LNCaP clone FGC (cell line): Measurements from ENCODE around the gene PDE4D.

ENCODE experiments used
- DNase-seq: peaks from one replicate; pipeline ENCODE4 v3.0.0-alpha.2; 2011; ENCODE audit warnings: low read depth
- H3K4me3 ChIP-seq: 2 replicates; pipeline ENCODE4 v1.5.1; 2011; ENCODE audit warnings: mild to moderate bottlenecking, low read depth, low read length, control low read depth
- CTCF ChIP-seq: IDR thresholded peaks from 2 replicates; pipeline ENCODE4 v1.5.1; 2012; ENCODE audit warnings: mild to moderate bottlenecking; ENCODE audit not compliant: control insufficient read depth, insufficient read depth; ENCODE audit errors: extremely low read depth

Gene PDE4D

GRCh38 chr5:59864718-59865117 is 28.8 kb downstream of the PDE4D start:
- no peak for DNase-seq
- H3K4me3 ChIP-seq: no peak overlapping the region
- TF ChIP-seq CTCF: no peak

DNA sequence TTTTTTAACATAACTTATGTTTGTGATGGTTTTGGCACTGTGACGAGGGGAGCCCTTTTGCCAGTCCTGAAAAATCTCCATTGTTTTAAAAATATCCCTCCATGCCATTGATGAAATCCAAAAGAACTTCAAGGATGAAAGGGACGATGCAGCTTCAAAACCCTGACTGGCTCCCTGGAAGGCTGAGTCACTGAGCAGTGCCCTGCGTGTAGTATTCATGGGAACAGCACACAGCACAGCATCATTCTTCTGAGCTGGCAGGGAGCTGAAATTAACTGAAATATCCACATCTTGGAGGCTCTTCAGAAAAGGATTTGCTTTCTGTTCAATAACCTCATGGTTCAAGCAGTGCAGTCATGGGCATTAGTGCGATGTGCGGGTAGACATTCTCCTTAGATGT is 29.7 kb downstream of the PDE4D start:
- no peak for DNase-seq
- no peak for TF ChIP-seq CTCF
- H3K4me3 ChIP-seq: no peak overlapping the region

GRCh38 chr5:59856358-59856757 is 37.2 kb downstream of the PDE4D start:
- no peak for DNase-seq
- H3K4me3 ChIP-seq: no peak overlapping the region
- TF ChIP-seq CTCF: no peak

GRCh38 chr5:59850766-59851165 is 42.8 kb downstream of the PDE4D start:
- H3K4me3 ChIP-seq: no peak overlapping the region
- DNase-seq: no peak
- TF ChIP-seq CTCF: no peak

- DNase-seq: no peak
- TF ChIP-seq CTCF: no peak
- H3K4me3 ChIP-seq: no peak overlapping the region
These were observed 45.9 kb downstream of the PDE4D start for GRCh38 chr5:59847586-59847985.

DNA sequence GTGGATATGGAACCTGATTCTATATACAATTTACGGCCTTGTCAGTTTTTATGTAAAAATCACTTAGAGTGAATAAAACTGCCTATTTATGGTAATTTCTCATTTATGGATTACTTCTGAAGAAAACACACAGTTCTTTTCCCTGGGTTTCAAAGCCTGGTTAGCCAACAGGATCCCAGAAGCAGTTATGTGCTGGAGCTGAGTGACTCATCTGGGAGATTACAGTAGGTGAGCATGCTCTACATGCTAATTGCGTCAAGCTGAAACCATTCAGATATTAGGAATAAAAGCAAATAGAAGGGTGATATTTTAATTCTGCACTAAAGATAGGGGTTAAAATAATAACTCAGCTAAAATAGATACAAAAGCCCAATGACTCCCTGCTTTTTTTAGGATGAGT is 47.8 kb downstream of the PDE4D start:
- DNase-seq: no peak
- H3K4me3 ChIP-seq: no peak overlapping the region
- TF ChIP-seq CTCF: no peak

GRCh38 chr5:59843511-59844213 is 49.9 kb downstream of the PDE4D start:
- DNase-seq: peak; percentile 99
- no peak for TF ChIP-seq CTCF
- no peak overlapping the region for H3K4me3 ChIP-seq
